HFFc6 (cell line): ENCODE measurements around the gene CRIP3. TPM values are rescaled to one million over a fixed set of nuclear protein-coding genes. Genes with fewer than 3 reads are reported as not detected.
A peak's percentile ranks its signal among the peaks of the same experiment; 100 is the strongest.

ENCODE experiments used
- DNase-seq: peaks from one replicate; pipeline ENCODE4 v3.0.0-alpha.2; 2018
- H3K27ac Mint-ChIP-seq: 2 replicates; pipeline ENCODE4 v1.8.0; 2020; ENCODE audit warnings: mild to moderate bottlenecking, mixed read lengths
- H3K27me3 Mint-ChIP-seq: 2 replicates; pipeline ENCODE4 v1.8.0; 2021; ENCODE audit warnings: mild to moderate bottlenecking, moderate library complexity, mixed read lengths; ENCODE audit not compliant: insufficient read depth
- H3K36me3 Mint-ChIP-seq: 2 replicates; pipeline ENCODE4 v1.8.0; 2021; ENCODE audit warnings: low read depth, mixed read lengths
- H3K4me1 Mint-ChIP-seq: 2 replicates; pipeline ENCODE4 v1.8.0; 2020; ENCODE audit warnings: low read depth, mixed read lengths
- H3K4me3 Mint-ChIP-seq: 2 replicates; pipeline ENCODE4 v1.8.0; 2020; ENCODE audit warnings: mild to moderate bottlenecking, moderate library complexity, mixed read lengths
- H3K9me3 Mint-ChIP-seq: 2 replicates; pipeline ENCODE4 v1.8.0; 2020; ENCODE audit warnings: mild to moderate bottlenecking, mixed read lengths
- total RNA-seq, 6 experiments: library from RNA; stranded (reverse); fragmentation: NEBNext Ultra II Directional; extraction: Animal tissue kit (Norgen Biotek cat#: 25700); gene quantifications; 2 replicates in 1 of 6; 3 replicates in 5 of 6; pipeline ENCODE4 v1.2.3, GENCODE V29; 2021
- TF ChIP-seq, protein P1 (sequence below): fragments of 200-600 bp; sonication (generic); IDR thresholded peaks from 2 replicates; pipeline ENCODE4 v1.5.0; 2021; ENCODE audit warnings: antibody characterized with exemption, mild to moderate bottlenecking

The CRIP3 gene
- total RNA-seq, 6 experiments from 2014 or later = not detected

DNA sequence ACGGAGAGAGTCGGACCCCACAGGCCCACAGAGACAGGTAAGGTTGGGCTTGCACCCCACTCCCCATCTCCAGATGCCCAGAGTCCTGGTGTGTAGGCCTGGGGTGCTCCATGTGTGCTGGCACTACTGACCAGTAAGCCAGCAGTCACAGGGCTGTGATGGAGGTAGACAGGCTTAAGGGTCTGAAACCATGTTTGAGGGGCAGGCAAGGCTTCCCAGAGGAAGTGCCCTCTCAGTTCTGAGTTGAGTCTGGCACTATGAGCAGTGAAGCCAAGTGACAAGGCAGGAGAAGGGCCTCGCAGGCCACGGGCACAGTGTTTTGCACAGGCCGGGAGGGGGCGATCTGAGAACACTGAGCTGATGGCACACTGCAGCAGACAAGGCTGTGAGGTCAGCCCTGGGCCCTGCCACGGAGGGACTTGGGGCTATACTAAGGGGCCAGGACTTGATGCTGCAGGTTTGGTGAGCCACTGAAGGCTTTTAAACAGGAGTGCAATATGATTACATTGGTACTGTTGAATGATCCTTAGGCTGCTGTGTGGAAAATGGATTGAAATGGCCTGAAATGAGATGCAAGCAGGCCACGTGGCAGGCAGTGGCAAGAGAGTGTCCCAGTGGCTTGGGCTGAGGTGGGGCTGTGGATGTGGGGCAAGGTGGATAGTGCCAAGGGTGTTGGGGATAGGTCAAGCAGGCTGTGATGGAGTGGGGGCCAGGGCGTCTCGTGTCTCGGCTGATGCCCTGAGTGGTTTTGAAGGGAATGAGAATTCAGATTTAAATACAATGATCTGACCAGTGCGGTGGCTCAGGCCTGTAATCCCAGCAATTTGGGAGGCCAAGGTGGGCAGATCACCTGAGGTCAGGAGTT is 45.1 kb downstream of the CRIP3 start:
- DNase-seq = peak; percentile 63
- peaks cover 25% of the 10 kb centered on the region for H3K27me3 Mint-ChIP-seq
- H3K4me1 Mint-ChIP-seq = 0 out of 2 replicates have a peak, but pooled peaks cover under 1% of the 10 kb centered on the region
- no peak overlapping the region for H3K4me3 Mint-ChIP-seq
- no peak overlapping the region for H3K27ac Mint-ChIP-seq
- no peaks in the 10 kb centered on the region for H3K36me3 Mint-ChIP-seq
- H3K9me3 Mint-ChIP-seq = no peaks in the 10 kb centered on the region
- TF ChIP-seq, protein P1, sequence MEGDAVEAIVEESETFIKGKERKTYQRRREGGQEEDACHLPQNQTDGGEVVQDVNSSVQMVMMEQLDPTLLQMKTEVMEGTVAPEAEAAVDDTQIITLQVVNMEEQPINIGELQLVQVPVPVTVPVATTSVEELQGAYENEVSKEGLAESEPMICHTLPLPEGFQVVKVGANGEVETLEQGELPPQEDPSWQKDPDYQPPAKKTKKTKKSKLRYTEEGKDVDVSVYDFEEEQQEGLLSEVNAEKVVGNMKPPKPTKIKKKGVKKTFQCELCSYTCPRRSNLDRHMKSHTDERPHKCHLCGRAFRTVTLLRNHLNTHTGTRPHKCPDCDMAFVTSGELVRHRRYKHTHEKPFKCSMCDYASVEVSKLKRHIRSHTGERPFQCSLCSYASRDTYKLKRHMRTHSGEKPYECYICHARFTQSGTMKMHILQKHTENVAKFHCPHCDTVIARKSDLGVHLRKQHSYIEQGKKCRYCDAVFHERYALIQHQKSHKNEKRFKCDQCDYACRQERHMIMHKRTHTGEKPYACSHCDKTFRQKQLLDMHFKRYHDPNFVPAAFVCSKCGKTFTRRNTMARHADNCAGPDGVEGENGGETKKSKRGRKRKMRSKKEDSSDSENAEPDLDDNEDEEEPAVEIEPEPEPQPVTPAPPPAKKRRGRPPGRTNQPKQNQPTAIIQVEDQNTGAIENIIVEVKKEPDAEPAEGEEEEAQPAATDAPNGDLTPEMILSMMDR = peak; percentile 88

DNA sequence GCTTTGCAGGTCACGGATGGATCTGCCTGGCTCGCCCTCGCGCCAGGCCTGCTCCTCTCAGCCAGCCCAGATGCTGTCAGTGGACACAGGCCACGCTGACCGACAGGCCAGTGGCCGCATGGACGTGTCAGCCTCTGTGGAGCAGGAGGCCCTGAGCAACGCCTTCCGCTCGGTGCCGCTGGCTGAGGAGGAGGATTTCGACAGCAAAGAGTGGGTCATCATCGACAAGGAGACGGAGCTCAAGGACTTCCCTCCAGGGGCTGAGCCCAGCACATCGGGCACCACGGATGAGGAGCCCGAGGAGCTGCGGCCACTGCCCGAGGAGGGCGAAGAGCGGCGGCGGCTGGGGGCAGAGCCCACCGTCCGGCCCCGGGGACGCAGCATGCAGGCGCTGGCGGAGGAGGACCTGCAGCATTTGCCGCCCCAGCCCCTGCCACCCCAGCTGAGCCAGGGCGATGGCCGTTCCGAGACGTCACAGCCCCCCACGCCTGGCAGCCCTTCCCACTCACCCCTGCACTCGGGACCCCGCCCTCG is 45.8 kb downstream of the CRIP3 start:
- Mint-ChIP-seq H3K4me3 (no peak overlapping the region), H3K27ac (no peak overlapping the region), H3K27me3 (peaks cover 20% of the 10 kb centered on the region), H3K36me3 (no peaks in the 10 kb centered on the region), H3K9me3 (no peaks in the 10 kb centered on the region), H3K4me1 (no peaks in the 10 kb centered on the region)
- TF ChIP-seq, protein P1 = no peak
- no peak for DNase-seq

DNA sequence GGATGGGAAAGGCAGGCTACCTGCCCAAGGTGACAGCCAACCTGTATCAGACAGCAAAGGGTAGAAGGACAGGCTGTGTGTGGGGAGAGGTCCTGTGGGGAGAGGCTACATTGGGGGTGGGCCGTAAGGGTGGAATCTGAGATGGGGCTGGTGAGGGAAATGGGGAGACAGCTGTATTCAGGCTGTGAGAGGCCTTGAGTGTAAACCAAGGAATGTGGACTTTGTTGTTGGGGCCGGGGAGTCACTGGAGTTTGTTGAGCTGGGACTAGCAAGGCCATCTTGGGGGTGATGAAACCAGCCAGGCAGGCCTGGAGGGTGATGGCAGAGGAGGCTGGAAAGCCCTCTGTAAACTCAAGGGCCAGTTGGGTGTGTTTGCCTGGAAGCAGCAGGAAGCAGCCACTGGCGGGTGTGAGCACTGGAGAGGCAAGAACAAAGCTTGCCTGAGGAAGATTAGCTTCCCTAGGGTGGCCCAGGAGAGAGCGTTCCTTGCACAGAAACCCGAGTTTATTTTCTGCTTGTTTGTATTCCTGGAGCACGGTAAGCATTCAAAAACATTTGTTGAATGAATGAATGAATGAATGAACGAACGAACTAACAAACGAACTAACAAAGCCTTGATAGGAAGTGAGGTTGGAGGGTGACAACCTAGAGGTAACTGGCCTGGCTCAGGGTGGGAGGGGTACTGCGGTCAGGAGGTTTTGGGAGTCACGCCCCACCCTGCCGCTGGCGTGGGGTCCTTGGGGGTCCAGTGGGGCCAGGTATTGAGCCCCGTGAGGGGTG is 46.4 kb downstream of the CRIP3 start:
- Mint-ChIP-seq H3K4me1 (no peaks in the 10 kb centered on the region), H3K36me3 (no peaks in the 10 kb centered on the region), H3K27ac (no peak overlapping the region), H3K27me3 (peaks cover 15% of the 10 kb centered on the region), H3K9me3 (no peaks in the 10 kb centered on the region), H3K4me3 (no peak overlapping the region)
- no peak for DNase-seq
- TF ChIP-seq, protein P1 = no peak

DNA sequence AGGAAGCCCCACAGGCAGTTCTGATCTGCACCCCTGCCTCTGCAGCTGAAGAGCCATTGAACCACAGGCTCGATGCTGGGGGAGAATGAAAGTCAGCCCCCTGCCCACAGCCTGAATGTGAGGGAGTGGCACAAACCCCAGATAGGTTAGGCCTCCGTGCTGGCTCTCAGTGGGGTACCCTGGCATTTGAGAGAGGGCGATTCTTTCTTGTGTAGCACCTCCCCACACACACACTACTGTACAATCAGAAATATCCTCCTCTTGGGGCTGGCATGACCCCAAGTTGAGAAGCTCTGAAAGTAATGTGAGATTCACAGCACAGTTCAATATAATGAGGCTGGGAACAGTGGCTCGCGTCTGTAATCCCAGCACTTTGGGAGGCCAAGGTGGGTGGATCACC is 47.4 kb downstream of the CRIP3 start:
- Mint-ChIP-seq H3K9me3 (no peaks in the 10 kb centered on the region), H3K27me3 (peaks cover 9% of the 10 kb centered on the region), H3K4me1 (no peaks in the 10 kb centered on the region), H3K27ac (no peak overlapping the region), H3K4me3 (no peak overlapping the region), H3K36me3 (no peaks in the 10 kb centered on the region)
- TF ChIP-seq, protein P1 = no peak
- no peak for DNase-seq

DNA sequence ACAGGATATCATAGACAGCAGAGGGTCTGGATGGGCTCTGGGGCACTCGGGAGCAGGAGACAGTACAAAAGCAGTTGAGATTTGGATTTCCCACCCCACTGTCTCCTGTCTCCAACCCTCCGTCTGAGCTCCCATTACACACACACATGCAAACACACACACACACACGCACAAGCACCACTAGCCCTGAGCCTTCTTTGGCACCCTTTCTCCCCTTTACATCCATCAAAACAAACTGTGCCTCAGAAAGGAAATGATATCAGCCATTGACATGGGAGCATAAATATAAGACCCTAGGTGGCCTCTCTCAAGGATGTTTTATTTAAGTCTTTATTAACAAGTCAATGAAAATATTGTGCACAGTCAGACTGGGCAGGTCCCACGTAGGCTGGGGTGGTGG is 47.8 kb downstream of the CRIP3 start:
- Mint-ChIP-seq H3K36me3 (no peaks in the 10 kb centered on the region), H3K4me1 (no peaks in the 10 kb centered on the region), H3K9me3 (no peaks in the 10 kb centered on the region), H3K27ac (no peak overlapping the region), H3K27me3 (peaks cover 8% of the 10 kb centered on the region), H3K4me3 (no peak overlapping the region)
- TF ChIP-seq, protein P1 = no peak
- DNase-seq = no peak
